SK-MEL-5 (cell line): ENCODE data around the gene LRMDA. TPM values are rescaled to one million over a fixed set of nuclear protein-coding genes. Genes with fewer than 3 reads are reported as not detected.

Source experiments
- DNase-seq: peaks from one replicate; pipeline ENCODE4 v3.0.0-alpha.2; 2016; ENCODE audit warnings: low read depth, low spot score
- in situ Hi-C: cut with HindIII; loops from 2 replicates; pipeline ENCODE4 v1.10.0; 2016; ENCODE audit warnings: low sequenced_read_pairs, high pct_unique_total_duplicates, low pct_unique_long_range_greater_than_20kb
- total RNA-seq: library from RNA; depleted of rRNA; stranded (reverse); fragments of >200 nt; shearing (Covaris generic); gene quantifications from 2 replicates; pipeline ENCODE4 v1.2.3, GENCODE V29; 2014

LRMDA gene
- total RNA-seq, 1 experiment from 2014 or later = 25.2 TPM

DNA sequence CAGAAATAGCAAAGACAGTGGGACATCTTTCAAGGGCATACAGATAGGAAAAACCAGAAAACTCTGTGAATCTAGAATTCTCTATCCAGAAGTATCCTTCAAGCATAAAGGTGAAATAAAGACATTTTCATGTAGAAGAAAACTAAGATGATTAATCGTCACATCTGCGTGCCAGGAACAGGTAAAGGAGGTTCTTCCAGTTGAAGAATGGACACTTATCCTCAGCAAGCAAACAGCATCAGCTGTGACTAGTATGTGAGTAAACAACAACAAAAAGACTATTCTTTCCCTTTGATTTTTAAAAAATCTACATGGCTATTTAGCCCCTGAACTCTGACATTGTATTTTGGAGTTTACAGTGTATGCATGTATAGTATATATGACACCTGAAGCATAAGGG is 124.9 kb downstream of the LRMDA start:
- DNase-seq = no peak
- in situ Hi-C loops = no loop called here

DNA sequence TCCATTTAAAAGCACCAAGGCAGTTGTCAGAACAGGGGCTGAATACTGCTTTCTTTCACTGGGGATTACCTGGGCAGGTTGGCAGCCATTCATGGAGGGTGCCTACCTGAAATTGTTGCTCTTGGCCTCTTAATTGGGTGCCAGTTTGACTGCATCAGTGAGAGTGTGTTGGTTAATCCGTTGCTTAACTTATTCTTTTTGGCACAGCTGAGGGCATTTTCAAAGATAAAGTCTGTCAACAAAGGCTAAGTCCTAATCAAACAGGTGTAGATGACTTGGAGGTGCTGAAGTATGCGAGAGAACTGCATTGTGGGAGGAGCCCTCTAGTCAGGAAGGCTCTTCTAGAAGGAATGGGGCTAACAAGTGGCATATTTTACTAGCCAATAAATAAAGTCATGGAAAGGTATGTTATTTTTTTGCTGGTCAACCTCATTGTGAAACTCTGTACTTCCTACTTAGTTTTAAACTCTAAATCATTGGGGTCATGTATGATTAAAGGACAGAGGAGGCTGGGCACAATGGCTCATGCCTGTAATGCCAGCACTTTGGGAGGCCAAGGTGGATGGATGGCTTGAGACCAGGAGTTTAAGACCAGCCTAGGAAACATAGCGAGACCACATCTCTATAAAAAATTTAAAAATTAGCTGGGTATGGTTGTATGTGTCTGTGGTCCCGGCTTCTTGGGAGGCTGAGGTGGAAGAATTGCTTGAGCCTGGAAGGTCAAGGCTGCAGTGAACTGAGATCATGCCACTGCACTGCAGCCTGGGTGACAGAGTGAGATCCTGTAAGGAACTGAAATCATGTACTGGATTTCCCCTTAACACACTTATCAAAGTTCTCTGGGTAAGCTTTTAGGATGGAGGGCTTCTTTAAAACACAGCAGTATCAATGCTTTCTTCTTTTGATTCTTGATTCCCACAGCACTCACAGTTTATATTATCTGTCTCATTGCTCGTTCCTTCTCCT is 134.1 kb downstream of the LRMDA start:
- in situ Hi-C loops = no loop called here
- no peak for DNase-seq

DNA sequence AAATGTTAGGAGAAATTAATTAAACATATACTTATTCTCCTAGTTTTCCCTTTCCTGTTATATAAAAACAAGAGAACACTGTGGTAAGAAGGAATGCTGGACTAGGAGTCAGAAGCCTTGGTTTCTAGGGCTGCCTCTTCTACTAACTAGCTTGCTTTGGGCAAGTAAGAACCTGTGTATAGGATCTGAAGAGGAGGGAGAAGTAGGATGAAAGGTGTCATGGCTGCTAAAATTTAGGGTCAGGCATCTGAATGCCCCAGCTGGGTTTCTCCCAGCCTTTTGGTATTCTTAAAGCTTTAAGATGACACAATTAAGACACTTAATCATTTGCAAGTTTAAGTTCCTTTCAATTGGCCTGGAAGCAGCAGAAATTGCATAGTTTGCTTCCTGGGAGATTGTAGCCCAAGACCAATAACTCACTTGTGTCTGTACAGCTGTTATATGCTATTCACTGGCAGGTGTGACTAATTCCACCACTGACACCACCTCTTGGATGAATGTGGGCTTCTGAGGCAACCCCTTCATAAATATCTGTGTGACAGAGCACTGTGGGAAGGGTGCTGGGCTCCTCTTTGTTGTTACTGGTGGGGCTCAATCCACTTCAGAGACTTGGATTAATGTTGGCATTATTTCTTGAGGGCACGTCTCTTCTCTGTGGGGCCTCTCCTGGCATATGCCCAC is 137.2 kb downstream of the LRMDA start:
- in situ Hi-C loops = no loop called here
- no peak for DNase-seq

DNA sequence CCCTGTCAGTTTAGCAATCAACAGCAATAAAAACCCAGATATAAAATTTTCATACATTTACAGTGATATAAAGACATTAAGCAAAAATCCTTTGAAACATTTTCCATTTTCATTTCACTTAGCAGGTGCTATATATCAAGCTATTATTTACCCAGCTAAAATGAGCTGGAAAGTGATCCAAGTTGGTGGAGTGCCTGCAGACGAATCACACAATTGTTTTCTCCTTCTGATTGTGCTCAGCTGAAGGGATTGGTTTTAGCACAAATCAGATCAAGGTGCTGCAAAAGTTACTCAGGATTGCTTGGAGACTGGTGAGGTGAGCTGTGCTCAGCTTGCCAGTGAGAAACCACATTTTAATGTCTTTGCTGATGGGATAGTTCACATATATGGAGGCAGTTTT is 138.1 kb downstream of the LRMDA start:
- no peak for DNase-seq
- in situ Hi-C loops = no loop called here

DNA sequence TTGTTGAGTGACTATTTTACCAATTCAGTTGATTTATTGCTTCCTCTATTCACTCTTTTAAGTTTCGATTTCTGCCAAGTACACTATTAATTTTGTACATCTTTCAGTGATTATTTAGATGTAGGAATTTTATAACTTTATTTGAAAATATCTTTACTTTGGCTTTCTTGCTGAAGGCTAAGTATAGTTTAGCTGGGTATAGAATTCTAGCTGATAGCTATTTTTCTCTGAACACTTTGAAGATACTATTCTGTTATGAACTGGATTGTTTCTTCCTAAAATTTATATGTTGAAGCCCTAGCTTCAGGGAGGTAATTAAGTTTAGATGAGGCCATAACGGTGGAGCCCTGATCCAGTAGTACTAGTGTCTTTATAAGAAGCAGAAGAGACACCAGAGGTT is 141.1 kb downstream of the LRMDA start:
- DNase-seq = no peak
- in situ Hi-C loops = no loop called here

DNA sequence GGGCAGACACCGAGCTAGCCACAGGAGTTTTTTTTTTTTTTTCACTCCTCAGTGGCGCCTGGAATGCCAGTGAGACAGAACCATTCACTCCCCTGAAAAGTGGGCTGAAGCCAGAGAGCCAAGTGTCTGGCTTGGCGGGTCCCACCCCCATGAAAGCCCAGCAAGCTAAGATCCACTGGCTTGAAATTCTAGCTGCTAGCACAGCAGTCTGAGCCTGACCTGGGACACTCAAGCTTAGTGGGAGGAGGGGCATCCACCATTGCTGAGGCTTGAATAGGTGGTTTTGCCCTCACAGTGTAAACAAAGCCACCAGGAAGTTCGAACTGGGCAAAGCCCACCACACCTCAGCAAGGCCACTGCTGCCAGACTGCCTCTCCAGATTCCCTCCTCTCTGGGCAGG is 144.5 kb downstream of the LRMDA start:
- in situ Hi-C loops = no loop called here
- no peak for DNase-seq

DNA sequence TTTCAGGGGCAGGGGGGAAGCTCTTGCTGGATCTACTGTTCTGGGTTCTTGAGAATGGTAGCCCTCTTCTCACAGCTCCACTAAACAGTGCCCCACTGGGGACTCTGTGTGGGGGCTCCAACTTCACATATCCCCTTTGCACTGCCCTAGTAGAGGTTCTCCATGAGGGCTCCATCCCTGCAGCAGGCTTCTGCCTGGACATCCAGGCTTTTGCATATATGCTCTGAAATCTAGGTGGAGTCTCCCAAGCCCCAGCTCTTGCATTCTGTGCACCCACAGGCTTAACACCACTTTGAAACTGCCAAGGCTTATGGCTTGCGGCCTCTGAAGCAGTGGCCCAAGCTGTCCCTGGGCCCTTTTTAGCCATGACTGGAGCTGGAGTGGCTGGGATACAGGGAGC is 150.7 kb downstream of the LRMDA start:
- in situ Hi-C loops = no loop called here

DNA sequence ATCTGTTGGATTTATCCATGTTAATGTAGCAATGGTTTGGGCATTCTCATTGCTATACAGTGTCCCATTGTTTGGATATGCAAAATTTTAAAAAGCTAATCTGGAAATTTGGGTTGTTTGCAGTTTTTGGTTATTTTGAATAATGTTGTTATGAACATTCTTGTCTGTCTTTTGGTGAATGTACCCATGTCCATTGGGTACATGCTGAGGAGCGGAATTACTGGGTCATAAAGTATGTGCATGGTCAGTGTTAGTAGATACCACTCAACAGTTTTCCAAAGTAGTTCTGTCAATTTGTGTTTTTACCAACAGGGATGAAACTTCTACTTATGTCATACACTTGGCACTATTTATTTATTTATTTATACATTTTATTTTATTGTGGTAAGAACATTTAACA is 153.9 kb downstream of the LRMDA start:
- in situ Hi-C loops = no loop called here
- DNase-seq = no peak

More for the DNA sequence above, 150.7 kb downstream of the LRMDA start:
- no peak for DNase-seq

DNA sequence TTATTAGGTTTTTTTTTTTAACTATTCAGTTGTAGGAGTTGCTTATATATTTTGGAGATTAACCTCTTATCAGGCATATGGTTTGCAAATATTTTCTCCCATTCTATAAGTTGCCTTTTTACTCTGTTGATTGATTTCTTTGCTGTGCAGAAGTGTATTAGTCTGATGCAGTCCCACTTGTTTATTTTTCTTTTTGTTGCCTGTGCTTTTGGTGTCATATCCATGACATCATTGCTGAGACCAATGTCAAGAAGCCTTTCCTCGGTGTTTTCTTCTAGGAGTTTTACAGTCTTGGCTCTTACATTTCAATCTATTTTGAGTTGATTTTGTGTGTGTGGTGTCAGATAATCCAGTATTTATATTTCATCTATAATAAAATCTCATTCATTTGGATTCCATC is 155.4 kb downstream of the LRMDA start:
- DNase-seq = no peak
- in situ Hi-C loops = no loop called here

DNA sequence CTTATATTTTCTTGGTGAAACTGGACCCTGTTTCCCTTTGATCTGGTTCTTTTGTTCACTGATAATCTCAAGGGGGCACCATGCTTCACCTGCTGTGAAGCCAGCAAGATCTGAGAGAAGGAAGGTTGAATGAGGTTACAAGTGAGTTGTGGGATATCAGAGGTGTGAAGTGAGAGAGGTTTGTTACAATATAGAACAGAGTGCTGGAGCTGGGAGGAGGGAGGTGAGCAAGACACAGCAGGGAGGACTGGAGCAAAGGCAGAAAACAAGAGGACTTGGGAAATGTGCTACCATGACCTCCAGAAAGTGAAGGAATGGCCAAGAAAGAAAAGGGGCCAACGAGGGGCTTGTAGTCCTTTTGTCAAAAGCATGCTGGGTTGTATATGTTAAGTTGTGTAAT is 156.6 kb downstream of the LRMDA start:
- in situ Hi-C loops = no loop called here
- DNase-seq = no peak

DNA sequence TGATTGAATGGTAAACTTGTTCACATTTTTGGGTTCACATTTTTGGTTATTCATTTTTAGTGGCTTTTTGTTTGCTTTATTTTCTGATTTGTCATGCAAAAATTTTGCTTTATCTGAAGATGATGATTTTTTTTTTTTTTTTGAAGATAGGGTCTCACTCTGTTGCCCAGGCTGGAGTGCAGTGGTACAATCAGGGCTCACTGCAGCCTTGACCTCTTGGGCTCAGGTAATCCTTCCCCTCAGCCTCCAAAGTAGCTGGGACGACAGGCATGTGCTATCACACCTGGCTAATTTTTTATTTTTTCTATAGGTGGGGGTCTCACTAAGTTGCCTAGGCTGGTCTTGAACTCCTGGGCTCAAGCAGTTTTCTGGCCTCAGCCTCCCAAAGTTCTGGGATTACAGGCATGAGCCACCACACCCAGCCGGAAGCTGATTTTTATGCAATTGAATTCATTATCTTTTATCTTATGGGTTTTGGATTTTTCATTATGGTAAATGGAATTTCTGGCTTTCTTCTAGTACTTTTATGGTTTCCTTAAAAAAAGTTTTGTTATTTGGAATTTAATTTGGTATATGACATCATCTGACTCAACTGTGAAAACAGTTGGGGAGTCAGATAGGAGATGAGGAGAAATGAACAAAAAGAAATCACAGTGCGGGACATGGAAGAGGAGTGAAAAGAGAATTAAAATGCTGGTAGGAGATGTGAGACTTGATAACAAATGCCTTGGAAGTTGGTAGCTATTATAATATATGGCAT is 158.7 kb downstream of the LRMDA start:
- no peak for DNase-seq
- in situ Hi-C loops = no loop called here

DNA sequence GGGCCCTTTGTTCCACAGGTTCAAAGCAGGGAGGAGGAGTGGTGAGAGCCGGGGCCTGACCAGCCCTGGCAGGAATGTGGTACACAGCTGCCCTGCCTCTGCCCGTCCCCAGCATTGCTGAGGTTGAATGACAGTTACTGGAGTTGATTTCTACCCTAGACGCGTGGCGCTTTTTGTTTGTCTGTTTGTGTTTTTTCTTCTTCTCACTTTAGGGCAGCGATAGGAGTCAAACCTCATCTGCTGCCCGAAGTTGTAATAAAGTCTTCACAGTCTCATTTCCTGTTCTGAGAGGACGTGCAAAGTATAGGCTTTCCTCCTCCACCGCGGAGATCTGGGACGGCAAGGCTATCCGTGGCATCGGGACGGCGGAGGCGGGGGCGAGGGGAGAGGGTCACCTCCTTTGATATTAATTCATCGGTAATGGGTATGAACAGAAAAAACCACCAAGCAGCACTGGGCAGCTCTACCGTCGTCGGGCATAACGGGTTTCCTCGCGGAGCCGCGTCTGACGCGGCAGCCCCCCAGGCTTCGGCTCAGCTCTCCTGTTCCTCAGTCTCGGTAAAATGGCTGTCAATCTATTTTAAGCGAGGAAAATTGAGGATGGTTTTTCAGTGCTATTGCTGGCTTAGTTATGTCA is 160.8 kb downstream of the LRMDA start:
- no peak for DNase-seq
- in situ Hi-C loops = no loop called here

DNA sequence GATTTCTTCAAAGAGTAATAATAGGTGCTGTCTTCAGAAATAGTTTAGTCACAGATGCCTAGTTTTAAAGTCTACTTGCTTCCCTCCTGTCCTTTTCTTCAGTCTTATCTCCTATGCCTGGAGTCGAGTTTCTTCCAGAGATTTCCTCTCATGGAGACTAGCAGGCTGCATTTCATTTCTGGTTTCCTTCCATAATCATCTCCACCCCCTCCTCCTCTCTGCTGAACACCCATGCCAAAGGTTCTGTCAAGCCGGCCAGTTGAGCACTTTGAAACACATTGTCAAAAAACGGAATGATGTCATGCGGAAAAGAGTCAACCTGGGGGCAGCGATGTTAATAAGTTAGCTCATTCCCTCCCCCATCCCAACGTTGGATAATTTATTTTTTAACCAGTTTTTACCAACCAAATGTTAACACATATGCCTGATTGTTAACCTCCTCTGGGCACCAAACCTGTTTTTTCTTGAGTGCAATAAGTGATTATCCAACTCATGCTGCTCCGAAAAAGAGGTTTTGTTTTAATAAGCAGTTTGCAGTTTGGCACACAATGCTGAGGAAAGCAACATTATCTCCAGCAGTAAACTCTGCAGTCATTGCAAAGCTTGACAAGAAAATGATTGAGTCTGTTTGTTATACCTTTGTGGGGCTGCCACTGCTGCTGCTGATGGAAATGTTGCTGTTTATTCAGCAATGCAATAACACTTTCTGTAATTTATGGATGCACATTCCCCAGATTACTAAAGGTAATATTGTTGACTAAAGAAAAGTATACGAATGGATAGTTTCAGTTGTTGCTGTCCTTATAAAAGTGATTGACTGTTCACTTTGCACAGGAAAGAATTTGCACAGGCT is 161.6 kb downstream of the LRMDA start:
- no peak for DNase-seq
- in situ Hi-C loops = no loop called here

DNA sequence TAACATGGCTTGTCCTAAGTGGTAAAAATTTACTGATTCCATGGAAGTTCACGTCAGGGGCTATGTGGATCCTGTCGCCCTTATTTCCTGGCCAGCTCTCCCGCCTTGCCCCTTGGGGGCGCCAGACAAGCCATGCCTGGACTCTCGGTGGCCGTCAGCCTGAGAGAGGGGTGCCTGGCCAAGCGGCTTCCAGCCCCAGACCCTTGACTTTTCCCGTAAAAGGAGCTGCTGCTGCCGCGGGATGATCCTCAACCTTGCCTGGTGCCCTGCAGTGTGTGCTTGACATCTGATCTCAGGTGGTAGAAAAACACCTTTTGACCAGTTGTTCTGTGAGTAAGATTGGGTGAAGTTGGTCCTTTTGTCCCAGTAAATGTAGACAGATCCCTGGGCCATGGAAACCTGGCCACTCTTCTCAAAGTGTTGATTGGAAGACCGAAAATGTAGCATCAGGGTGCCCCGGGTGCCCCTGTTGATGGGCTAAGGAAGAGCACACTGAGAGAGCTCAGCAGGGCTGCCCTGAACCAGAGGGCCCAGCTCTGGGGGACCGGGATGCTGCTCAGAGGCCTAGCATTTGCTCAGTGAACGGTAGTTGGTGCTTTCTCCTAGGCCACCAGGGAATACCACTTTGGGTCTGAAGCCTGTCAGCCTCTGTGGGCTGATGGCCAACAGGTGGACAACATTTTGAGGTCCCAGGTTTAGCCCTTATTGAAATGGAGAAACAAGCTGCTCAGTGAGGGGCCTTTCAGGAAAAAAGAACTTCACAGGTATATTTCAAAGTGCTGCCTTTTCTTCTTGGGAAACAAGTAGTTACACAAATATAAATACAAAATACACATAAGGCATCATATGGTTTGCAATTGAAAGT is 162.5 kb downstream of the LRMDA start:
- DNase-seq = no peak
- in situ Hi-C loops = no loop called here

DNA sequence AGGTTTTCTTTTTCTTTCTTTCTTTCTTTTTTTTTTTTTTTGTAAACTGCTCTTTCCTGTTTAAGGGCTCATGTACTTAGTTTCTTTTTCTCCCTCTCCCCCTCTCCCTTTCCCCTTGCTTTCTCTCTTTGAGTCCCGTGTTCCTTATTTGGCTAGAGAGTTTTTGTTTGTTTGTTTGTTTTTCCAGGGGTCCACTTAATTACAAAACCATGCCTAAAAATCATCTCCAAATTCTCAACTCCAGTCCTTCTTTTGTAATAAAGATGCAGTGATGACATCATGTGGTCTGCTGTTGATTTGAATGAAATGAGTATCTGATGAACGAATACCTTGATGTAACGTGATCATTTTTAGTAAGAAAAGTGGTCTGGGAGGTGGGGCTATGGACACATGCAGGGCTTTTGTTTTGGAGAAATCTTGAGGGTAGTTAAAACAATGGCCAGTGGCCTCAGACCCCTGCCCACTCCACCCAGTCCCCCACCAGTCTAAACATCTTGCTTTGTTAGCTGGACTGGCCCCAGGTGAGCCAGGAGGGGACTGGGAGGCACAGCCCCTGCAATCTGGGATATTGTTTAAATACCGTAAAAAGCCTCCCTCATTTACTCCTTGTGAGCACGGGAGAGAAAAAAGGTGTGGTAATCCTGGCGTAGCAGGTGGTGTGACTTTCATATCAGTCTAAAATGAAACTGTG is 165.7 kb downstream of the LRMDA start:
- in situ Hi-C loops = no loop called here
- no peak for DNase-seq
